ENCODE measurements around the gene KDM2B.

Gene KDM2B

GRCh38 chr12:121618659-121619233 is 37.9 kb upstream of the KDM2B start:
- Histone ChIP-seq H3K79me2 (ENCODE audit: low read length) (no peaks in the 10 kb centered on the region), H3K9me3 (replicated peaks; ENCODE audit: insufficient read depth, low read length) (no peaks in the 10 kb centered on the region), H3K36me3 (replicated peaks; ENCODE audit: insufficient read depth, low read length) (no peaks in the 10 kb centered on the region), H3F3A (ENCODE audit: insufficient read depth, low read length) (no peaks in the 10 kb centered on the region), H2AFZ (ENCODE audit: low read length) (no peak overlapping the region), H3K4me3 (ENCODE audit: low read length) (no peak overlapping the region), H3K27me3 (replicated peaks; ENCODE audit: insufficient read depth, low read length) (no peaks in the 10 kb centered on the region), H3K4me2 (ENCODE audit: low read depth, low read length) (no peak overlapping the region), H3K27ac (ENCODE audit: low read length) (no peak overlapping the region), H4K20me1 (ENCODE audit: insufficient read depth, low read length) (no peaks in the 10 kb centered on the region), H3K9me2 (replicated peaks; ENCODE audit: insufficient read depth, low read length) (no peaks in the 10 kb centered on the region), H3K9ac (ENCODE audit: low read length) (no peak overlapping the region), H3K4me1 (ENCODE audit: low read length) (no peaks in the 10 kb centered on the region)
- DNase-seq, result no peak
- no peak for TF ChIP-seq EZH2 (optimal IDR thresholded peaks at IDR 0.05; ENCODE audit: low read depth, low read length)
- TF ChIP-seq EZH2phosphoT487 (IDR thresholded peaks at IDR 0.05; ENCODE audit: low read length), result no peak
- no peak for TF ChIP-seq CTCF (IDR thresholded peaks at IDR 0.05; ENCODE audit: low read length)

DNA sequence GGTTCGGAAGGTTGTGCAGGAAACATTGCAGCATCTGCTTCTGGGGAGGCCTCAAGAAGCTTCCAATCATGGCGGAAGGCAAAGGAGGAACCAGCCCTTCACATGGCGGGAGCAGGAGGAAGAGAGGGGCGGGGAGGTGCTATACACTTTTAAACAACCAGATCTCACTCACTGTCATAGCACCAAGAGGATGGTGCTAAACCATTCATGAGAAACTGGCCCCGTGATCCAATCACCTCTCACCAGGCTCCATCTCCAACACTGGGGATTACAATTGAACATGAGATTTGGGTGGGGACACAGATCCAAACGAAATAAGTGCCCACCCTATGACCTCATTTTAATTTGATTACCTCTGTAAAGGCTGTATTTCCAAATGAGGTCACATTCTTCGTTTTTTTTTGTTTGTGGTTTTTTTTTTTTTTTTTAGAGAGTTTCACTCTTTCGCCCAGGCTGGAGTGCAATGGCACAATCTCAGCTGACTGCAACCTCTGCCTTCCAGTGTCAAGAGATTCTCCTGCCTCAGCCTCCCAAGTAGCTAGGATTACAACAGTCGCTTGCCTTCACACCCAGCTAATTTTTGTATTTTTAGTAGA is 34.1 kb upstream of the KDM2B start:
- no peak overlapping the region for H3K27ac ChIP-seq (ENCODE audit: low read length)
- H3K4me2 ChIP-seq (ENCODE audit: low read depth, low read length), result no peak overlapping the region
- H4K20me1 ChIP-seq (ENCODE audit: insufficient read depth, low read length), result no peaks in the 10 kb centered on the region
- no peaks in the 10 kb centered on the region for H3K4me1 ChIP-seq (ENCODE audit: low read length)
- H3K9ac ChIP-seq (ENCODE audit: low read length), result no peak overlapping the region
- no peak overlapping the region for H3K4me3 ChIP-seq (ENCODE audit: low read length)
- H3K36me3 ChIP-seq (replicated peaks; ENCODE audit: insufficient read depth, low read length), result no peaks in the 10 kb centered on the region
- H3K27me3 ChIP-seq (replicated peaks; ENCODE audit: insufficient read depth, low read length), result no peaks in the 10 kb centered on the region
- TF ChIP-seq EZH2 (optimal IDR thresholded peaks at IDR 0.05; ENCODE audit: low read depth, low read length) (no peak), CTCF (IDR thresholded peaks at IDR 0.05; ENCODE audit: low read length) (no peak), EZH2phosphoT487 (IDR thresholded peaks at IDR 0.05; ENCODE audit: low read length) (no peak)
- H3K79me2 ChIP-seq (ENCODE audit: low read length), result no peaks in the 10 kb centered on the region
- no peaks in the 10 kb centered on the region for H3K9me2 ChIP-seq (replicated peaks; ENCODE audit: insufficient read depth, low read length)
- no peak overlapping the region for H2AFZ ChIP-seq (ENCODE audit: low read length)
- H3F3A ChIP-seq (ENCODE audit: insufficient read depth, low read length), result no peaks in the 10 kb centered on the region
- no peak for DNase-seq
- H3K9me3 ChIP-seq (replicated peaks; ENCODE audit: insufficient read depth, low read length), result no peaks in the 10 kb centered on the region

DNA sequence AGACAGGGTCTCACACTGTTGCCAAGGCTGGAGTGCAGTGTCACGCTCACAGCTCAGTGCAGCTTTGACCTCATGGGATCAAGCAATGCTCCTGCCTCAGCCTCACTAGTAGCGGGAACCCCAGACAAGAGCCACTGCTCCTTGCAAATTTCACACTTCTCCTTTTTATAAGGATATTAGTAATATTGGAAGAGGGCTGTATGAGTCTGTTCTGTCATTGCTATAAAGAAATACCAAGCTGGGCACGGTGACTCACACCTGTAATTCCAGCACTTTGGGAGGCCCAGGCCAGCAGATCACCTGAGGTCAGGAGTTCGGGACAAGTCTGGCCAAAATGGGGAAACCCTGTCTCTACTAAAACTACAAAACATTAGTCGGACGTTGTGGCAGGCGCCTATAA is 32.6 kb upstream of the KDM2B start:
- H3F3A ChIP-seq (ENCODE audit: insufficient read depth, low read length), result no peaks in the 10 kb centered on the region
- no peaks in the 10 kb centered on the region for H3K9me2 ChIP-seq (replicated peaks; ENCODE audit: insufficient read depth, low read length)
- no peak overlapping the region for H3K4me3 ChIP-seq (ENCODE audit: low read length)
- no peaks in the 10 kb centered on the region for H3K9me3 ChIP-seq (replicated peaks; ENCODE audit: insufficient read depth, low read length)
- no peak for DNase-seq
- no peak overlapping the region for H3K4me2 ChIP-seq (ENCODE audit: low read depth, low read length)
- no peak overlapping the region for H2AFZ ChIP-seq (ENCODE audit: low read length)
- no peaks in the 10 kb centered on the region for H4K20me1 ChIP-seq (ENCODE audit: insufficient read depth, low read length)
- H3K27me3 ChIP-seq (replicated peaks; ENCODE audit: insufficient read depth, low read length), result no peaks in the 10 kb centered on the region
- H3K79me2 ChIP-seq (ENCODE audit: low read length), result no peaks in the 10 kb centered on the region
- TF ChIP-seq CTCF (IDR thresholded peaks at IDR 0.05; ENCODE audit: low read length) (no peak), EZH2 (optimal IDR thresholded peaks at IDR 0.05; ENCODE audit: low read depth, low read length) (no peak), EZH2phosphoT487 (IDR thresholded peaks at IDR 0.05; ENCODE audit: low read length) (no peak)
- no peak overlapping the region for H3K27ac ChIP-seq (ENCODE audit: low read length)
- no peaks in the 10 kb centered on the region for H3K4me1 ChIP-seq (ENCODE audit: low read length)
- H3K9ac ChIP-seq (ENCODE audit: low read length), result no peak overlapping the region
- H3K36me3 ChIP-seq (replicated peaks; ENCODE audit: insufficient read depth, low read length), result no peaks in the 10 kb centered on the region

Data from MM.1S (cell line).